Thyroid gland (tissue), 4 donors: ENCODE data around the gene SLC35E2B.

Experiments
- CTCF ChIP-seq, 6 experiments: fragments of 200-600 bp in 3 of 6; fragments of 450-650 bp in 3 of 6; sonication (generic) in 3 of 6; IDR thresholded peaks; one replicate each; pipeline ENCODE4 v1.5.1; 2016 to 2019; ENCODE audit warnings: antibody characterized with exemption in 6 of 6, mild to moderate bottlenecking in 2 of 6, inconsistent platforms in 1 of 6, moderate library complexity in 1 of 6
- POLR2A ChIP-seq, 2 donors: fragments of 450-650 bp; IDR thresholded peaks; one replicate each; pipeline ENCODE4 v1.6.1; 2017; ENCODE audit warnings: antibody characterized with exemption in 2 of 2, mild to moderate bottlenecking in 2 of 2, moderate library complexity in 1 of 2

GRCh38 chr1:1625824-1626206, 66.8 kb downstream of the SLC35E2B start:
- TF ChIP-seq CTCF (IDR thresholded peaks at IDR 0.05) (no peak), POLR2A (IDR thresholded peaks at IDR 0.05) (no peak)
